Stimulated activated CD4-positive, alpha-beta T cell treated with anti-CD3 and anti-CD28 coated beads, Interleukin-1b, Interleukin-23, amount 100 ng/mL, for 1 hour (primary cell): ENCODE measurements around the gene TRPM5.

Source experiments
- DNase-seq, 2 donors: peaks; one replicate each; pipeline ENCODE4 v3.0.0-alpha.2; 2020; ENCODE audit warnings: low read depth in 2 of 2

Gene TRPM5

GRCh38 chr11:2468363-2469235 is 24.3 kb upstream of the TRPM5 start:
- no peak for DNase-seq

- no peak for DNase-seq
Measured at GRCh38 chr11:2467695-2468055, 23.4 kb upstream of the TRPM5 start.

GRCh38 chr11:2466869-2467694 is 22.8 kb upstream of the TRPM5 start:
- no peak for DNase-seq

- DNase-seq, result no peak
Measured at GRCh38 chr11:2466069-2466801, 21.9 kb upstream of the TRPM5 start.

- no peak for DNase-seq
Measured at GRCh38 chr11:2465202-2466068, 21.1 kb upstream of the TRPM5 start.

GRCh38 chr11:2464451-2465165 is 20.3 kb upstream of the TRPM5 start:
- no peak for DNase-seq

- no peak for DNase-seq
Measured at GRCh38 chr11:2463766-2464277, 19.5 kb upstream of the TRPM5 start.

- no peak for DNase-seq
Measured at GRCh38 chr11:2462986-2463765, 18.9 kb upstream of the TRPM5 start.

- no peak for DNase-seq
Measured at GRCh38 chr11:2462543-2462985, 18.2 kb upstream of the TRPM5 start.

- DNase-seq, result no peak
Measured at GRCh38 chr11:2461956-2462542, 17.7 kb upstream of the TRPM5 start.

- DNase-seq, result no peak
Measured at GRCh38 chr11:2461253-2461955, 17.1 kb upstream of the TRPM5 start.

- no peak for DNase-seq
Measured at GRCh38 chr11:2460540-2461252, 16.4 kb upstream of the TRPM5 start.

GRCh38 chr11:2459796-2460531 is 15.7 kb upstream of the TRPM5 start:
- DNase-seq, result no peak

GRCh38 chr11:2459016-2459725 is 14.9 kb upstream of the TRPM5 start:
- DNase-seq, result no peak

- no peak for DNase-seq
Measured at GRCh38 chr11:2458321-2458720, 14.0 kb upstream of the TRPM5 start.

GRCh38 chr11:2453436-2453835 is 9.1 kb upstream of the TRPM5 start:
- DNase-seq, result no peak
